ENCODE results near the gene RNU1-3.

The RNU1-3 gene

GRCh38 chr1:16617778-16618580, 48.8 kb downstream of the RNU1-3 start:
- no peak for DNase-seq (ENCODE audit: low read depth)

GRCh38 chr1:16617114-16617631, 49.6 kb downstream of the RNU1-3 start:
- DNase-seq (ENCODE audit: low read depth): no peak
